HuH-7.5 (cell line): ENCODE data around the gene RAPSN.

Source experiments
- DNase-seq: peaks from one replicate; pipeline ENCODE4 v3.0.0; 2011; ENCODE audit warnings: low spot score

RAPSN gene

DNA sequence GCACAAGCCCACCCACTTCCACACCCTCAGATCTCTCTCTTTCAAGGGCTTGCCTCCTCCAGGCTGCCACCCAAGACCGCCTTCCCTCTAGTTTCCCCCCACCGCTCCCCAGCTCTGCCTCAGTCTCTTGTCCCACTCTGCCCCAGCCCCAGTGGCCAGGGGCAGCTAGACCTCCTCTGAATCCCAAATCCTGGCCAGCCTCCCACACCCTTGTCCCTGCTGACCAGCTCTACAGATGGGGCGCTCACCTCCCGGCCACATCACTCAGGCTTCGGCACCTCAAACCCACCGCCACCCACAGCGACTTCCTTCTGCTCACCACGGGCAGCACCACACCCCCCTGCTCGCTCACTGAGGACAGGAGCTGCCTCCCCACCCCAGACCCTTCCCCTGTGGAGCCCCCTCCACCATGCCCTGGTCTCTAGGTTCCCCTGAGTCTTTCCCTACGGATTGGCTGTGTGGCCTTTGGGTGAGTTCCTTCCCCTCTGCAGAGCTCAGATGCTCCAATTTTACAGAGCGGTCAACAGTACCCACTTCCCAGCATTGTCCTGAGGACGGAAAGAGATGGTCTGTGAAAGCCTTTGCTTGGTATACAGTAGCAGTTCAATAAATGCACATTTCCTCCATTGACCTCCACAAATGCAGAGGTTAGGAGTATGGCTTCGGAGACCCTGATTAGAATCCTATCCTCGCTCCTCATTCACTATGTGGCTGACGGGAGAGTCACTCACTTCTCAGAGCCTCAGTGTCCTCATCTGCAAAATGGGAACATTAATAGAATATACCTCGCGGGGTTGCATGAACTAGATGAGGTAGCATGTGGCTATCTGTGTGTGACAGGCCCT lies 59.1 kb downstream of the RAPSN start:
- no peak for DNase-seq

DNA sequence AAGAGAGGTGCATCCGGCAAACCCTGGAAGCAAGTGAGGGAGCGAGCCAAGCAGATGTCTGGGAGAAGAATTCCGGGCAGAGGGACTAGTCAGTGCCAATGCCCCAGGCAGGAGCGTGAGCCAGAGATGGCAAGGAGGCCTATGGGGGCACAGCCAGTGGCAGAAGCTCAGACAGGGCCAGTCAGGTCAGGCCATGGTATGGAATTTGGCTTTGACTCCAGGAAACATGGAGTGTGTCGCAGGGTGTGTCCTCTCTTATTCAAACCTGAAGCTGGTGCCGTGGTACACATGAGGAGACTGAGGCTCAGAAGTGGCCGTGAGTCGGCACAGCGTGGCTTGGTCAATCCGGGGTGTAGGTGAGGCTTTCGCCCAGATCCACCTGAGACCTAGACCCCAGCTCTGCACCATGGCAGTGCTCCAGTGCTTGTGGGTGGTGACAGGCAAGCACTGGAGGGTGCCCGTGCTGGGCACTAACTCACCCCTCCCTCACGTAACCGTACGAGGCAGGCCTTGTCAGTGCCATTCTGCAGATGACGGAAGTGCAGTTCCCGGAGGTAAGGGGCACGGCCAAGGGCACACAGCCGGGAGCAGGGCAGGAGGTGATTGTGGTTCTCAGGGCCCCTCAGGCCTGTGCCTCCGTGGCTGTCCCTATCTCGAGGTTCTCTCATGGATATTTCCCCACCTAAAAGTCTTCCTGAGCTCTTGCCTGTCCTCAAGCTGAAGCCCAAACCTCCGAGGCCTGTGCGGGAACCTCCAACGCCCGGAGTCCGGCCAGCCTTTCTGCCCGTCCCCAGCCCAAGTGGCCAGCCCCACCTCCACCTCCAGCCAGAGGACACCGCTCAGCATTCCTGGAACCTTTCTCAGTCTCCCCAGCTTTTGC lies 60.0 kb downstream of the RAPSN start:
- no peak for DNase-seq

DNA sequence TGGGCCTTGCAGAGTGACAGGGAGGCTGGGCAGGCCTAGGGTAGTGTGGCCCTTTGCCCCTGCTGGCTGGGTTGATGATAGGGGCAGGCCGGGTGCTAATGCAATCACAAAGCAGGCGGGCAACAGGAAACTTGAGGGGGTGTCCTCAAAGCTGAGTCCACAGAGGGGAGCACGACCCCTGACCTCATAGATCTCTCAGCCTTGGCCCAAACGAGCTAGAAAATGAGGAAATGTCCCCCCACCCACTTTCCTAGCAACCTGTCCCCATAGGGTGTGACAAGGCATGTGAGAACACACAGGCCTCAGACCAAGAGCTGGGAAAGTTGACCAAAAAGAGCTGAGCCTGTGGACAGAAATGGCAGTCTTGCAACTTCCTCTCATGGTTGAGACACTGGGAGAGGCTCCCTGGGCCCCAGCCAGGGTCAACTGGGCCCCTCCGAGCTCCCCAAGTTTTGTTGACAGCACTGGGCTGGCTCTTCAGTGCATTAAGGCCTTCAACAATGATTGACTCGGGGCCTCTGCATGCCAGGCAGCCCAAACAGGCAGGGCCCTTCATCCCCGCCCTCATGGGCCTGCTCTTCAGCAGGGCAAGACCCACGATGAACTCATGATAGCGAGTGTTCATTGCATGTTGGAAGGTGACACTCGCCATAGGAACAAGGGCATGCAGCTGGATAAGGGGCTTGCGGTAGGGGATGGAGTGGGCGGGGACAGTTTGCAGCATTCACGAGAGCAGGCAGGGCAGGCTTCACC lies 60.8 kb downstream of the RAPSN start:
- DNase-seq = no peak
